Prostate gland (tissue), 2 donors: ENCODE measurements around the gene GRIK3. TPM values are rescaled to one million over a fixed set of nuclear protein-coding genes. Genes with fewer than 3 reads are reported as not detected.

ENCODE experiments used
- DNase-seq: peaks from one replicate; pipeline ENCODE4 v3.0.0-alpha.2; 2019; ENCODE audit warnings: low spot score
- H3K27ac ChIP-seq, 2 donors: fragments of 200-600 bp; sonication (generic); 2 replicates each; pipeline ENCODE4 v1.5.1; 2017 to 2019
- H3K27me3 ChIP-seq: fragments of 200-600 bp; sonication (generic); replicated peaks from 2 replicates; pipeline ENCODE4 v1.5.1; 2019; ENCODE audit not compliant: insufficient read depth
- H3K36me3 ChIP-seq, 2 donors: fragments of 200-600 bp; sonication (generic); 1 replicate in 1 of 2; 2 replicates in 1 of 2; pipeline versions ENCODE4 v1.5.1 to v1.8.1; 2017 to 2019
- H3K4me1 ChIP-seq: fragments of 200-600 bp; sonication (generic); replicated peaks from 2 replicates; pipeline ENCODE4 v1.5.1; 2019
- H3K4me3 ChIP-seq, 2 donors: fragments of 200-600 bp; sonication (generic); 2 replicates each; pipeline ENCODE4 v1.5.1; 2017 to 2019
- H3K9me3 ChIP-seq: fragments of 200-600 bp; sonication (generic); 2 replicates; pipeline ENCODE4 v1.5.1; 2017
- POLR2A ChIP-seq: fragments of 450-650 bp; IDR thresholded peaks from one replicate; pipeline ENCODE4 v1.6.1; 2016; ENCODE audit warnings: antibody characterized with exemption, mild to moderate bottlenecking
- POLR2AphosphoS5 ChIP-seq: sonication (generic); formaldehyde crosslinking; IDR thresholded peaks from one replicate; pipeline ENCODE4 v1.6.1; 2017; ENCODE audit warnings: antibody characterized with exemption
- WGBS: methylation state at CpG from one replicate; pipeline ENCODE4 v1.1.5; 2018; 5-methylcytosine and 5-hydroxymethylcytosine counted together
- intact Hi-C: fragments of 100-400 bp; cut with DNase I; formaldehyde crosslinking; loops from one replicate; pipeline ENCODE4 v1.14.2; 2022
- total RNA-seq, 2 donors: library from RNA; depleted of rRNA; stranded (reverse); fragments of >200 nt; gene quantifications; one replicate each; pipeline ENCODE4 v1.1.0, GENCODE V29; 2016
- TF ChIP-seq, protein P1 (sequence below), 4 experiments: fragments of 200-600 bp in 2 of 4; fragments of 450-650 bp in 2 of 4; sonication (generic) in 2 of 4; IDR thresholded peaks; 1 replicate in 3 of 4; 2 replicates in 1 of 4; pipeline ENCODE4 v1.5.1; 2016 to 2019; ENCODE audit warnings: antibody characterized with exemption in 4 of 4, mild to moderate bottlenecking in 2 of 4, moderate library complexity in 2 of 4

Gene GRIK3
- total RNA-seq, 2 donors from 2014 or later = 0.36 to 5.9 TPM

DNA sequence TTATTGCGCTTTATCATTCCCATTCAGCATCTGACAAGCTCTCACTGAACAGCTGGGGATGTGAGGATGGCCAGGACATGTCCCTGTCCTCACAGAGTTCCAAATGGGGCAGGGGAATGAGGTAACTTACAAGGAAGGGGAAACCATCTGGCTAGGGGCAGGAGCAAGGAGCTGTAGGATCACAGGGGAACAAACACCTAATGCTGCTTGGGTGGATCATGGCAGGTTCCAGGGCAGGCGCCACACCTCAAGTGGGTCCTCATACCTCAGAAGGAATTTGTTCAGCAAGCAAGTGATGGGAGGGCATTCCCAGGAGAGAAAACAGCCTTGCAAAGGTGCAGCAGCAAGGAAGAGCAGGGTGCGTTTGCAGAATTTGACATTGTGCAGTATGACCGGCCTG lies 35.1 kb upstream of the GRIK3 start:
- TF ChIP-seq, protein P1, sequence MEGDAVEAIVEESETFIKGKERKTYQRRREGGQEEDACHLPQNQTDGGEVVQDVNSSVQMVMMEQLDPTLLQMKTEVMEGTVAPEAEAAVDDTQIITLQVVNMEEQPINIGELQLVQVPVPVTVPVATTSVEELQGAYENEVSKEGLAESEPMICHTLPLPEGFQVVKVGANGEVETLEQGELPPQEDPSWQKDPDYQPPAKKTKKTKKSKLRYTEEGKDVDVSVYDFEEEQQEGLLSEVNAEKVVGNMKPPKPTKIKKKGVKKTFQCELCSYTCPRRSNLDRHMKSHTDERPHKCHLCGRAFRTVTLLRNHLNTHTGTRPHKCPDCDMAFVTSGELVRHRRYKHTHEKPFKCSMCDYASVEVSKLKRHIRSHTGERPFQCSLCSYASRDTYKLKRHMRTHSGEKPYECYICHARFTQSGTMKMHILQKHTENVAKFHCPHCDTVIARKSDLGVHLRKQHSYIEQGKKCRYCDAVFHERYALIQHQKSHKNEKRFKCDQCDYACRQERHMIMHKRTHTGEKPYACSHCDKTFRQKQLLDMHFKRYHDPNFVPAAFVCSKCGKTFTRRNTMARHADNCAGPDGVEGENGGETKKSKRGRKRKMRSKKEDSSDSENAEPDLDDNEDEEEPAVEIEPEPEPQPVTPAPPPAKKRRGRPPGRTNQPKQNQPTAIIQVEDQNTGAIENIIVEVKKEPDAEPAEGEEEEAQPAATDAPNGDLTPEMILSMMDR (IDR thresholded peaks at IDR 0.05) = no peak
- TF ChIP-seq POLR2A (no peak), POLR2AphosphoS5 (no peak)
- no peaks in the 10 kb centered on the region for H3K4me1 ChIP-seq
- peaks cover 15% of the 10 kb centered on the region for H3K27me3 ChIP-seq
- H3K4me3 ChIP-seq = no peak overlapping the region
- intact Hi-C loops = no loop called here
- no peaks in the 10 kb centered on the region for H3K9me3 ChIP-seq
- WGBS = 89% methylated on average over 4 of the region's 4 CpGs
- no peaks in the 10 kb centered on the region for H3K36me3 ChIP-seq
- no peak for DNase-seq
- no peak overlapping the region for H3K27ac ChIP-seq

DNA sequence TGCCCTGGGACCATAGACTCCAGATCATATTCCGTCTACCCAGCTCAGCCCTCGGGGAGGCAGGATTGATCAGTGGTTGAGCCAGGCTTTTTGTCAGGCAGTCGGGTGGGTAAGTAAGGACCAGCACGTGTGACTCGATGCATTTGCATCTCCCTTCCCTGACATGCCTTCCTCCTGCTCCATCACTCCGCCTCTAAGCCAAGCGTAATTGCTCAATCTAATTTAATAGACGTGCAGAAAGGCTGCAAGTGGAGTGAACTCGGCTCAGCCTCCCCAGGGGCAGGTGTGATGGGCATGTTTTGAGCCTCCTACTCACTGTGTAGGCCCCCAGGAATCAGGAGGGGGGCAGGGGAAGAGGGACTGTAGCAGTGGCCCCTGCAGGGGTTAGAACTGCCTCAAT lies 34.6 kb upstream of the GRIK3 start:
- WGBS = 60% methylated on average over 9 of the region's 9 CpGs
- no peak for DNase-seq
- peaks cover 15% of the 10 kb centered on the region for H3K27me3 ChIP-seq
- no peak overlapping the region for H3K4me3 ChIP-seq
- no peak overlapping the region for H3K27ac ChIP-seq
- no peaks in the 10 kb centered on the region for H3K9me3 ChIP-seq
- TF ChIP-seq POLR2AphosphoS5 (no peak), POLR2A (no peak)
- TF ChIP-seq, protein P1 (IDR thresholded peaks at IDR 0.05) = no peak
- intact Hi-C loops = no loop called here
- no peaks in the 10 kb centered on the region for H3K4me1 ChIP-seq
- H3K36me3 ChIP-seq = no peaks in the 10 kb centered on the region

DNA sequence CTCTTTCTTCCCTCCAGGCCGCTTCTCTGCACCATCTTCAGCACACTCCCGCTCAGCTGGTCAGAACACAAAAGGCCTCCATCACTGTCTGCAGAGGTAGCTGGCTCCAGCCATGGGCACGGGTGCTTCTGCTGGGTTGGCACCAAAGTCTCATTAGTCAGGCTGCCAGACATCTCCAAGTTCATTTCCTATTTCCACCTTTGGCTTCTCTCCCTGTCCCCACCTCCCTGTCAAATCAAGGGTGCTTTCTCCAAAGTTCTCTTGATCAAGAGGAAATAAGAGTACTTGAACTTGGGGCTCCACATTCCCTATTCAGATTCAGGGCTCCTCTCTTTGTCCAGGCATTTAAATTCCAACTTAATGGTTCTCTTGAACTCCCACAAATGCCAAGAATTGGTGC lies 33.9 kb upstream of the GRIK3 start:
- peaks cover 15% of the 10 kb centered on the region for H3K27me3 ChIP-seq
- no peak for DNase-seq
- intact Hi-C loops = no loop called here
- no peaks in the 10 kb centered on the region for H3K4me1 ChIP-seq
- H3K27ac ChIP-seq = no peak overlapping the region
- TF ChIP-seq POLR2AphosphoS5 (no peak), POLR2A (no peak)
- TF ChIP-seq, protein P1 (IDR thresholded peaks at IDR 0.05) = no peak
- no peaks in the 10 kb centered on the region for H3K36me3 ChIP-seq
- H3K4me3 ChIP-seq = no peak overlapping the region
- 71% methylated on average over 3 of the region's 3 CpGs for WGBS
- H3K9me3 ChIP-seq = no peaks in the 10 kb centered on the region

DNA sequence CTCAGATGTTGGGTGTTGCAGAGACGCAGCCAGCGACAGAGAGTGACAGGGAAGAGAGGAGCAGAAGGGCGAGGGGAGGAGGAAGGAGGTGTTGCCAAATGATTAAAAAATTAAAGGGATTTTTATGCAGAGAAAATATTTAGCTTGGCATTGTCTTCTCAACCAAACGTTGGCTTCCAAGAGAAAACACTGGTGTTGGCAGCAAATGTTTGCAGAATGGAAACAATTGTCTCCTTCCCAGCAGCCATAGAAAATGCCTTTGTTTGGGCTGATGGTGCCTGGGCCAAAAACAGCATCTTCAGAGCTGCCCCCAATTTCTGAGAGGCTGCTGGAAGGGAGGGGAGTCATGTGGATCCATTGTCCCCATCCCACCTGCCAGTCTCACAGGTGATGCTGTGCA lies 29.7 kb upstream of the GRIK3 start:
- Histone ChIP-seq H3K27ac (no peak overlapping the region), H3K4me1 (no peaks in the 10 kb centered on the region), H3K36me3 (no peaks in the 10 kb centered on the region), H3K9me3 (no peaks in the 10 kb centered on the region), H3K4me3 (no peak overlapping the region), H3K27me3 (peaks cover 6% of the 10 kb centered on the region)
- 23% methylated on average over 4 of the region's 4 CpGs for WGBS
- intact Hi-C loops = no loop called here
- DNase-seq = no peak
- TF ChIP-seq POLR2AphosphoS5 (peak; percentile 35), POLR2A (no peak)
- TF ChIP-seq, protein P1 (IDR thresholded peaks at IDR 0.05) = no peak

DNA sequence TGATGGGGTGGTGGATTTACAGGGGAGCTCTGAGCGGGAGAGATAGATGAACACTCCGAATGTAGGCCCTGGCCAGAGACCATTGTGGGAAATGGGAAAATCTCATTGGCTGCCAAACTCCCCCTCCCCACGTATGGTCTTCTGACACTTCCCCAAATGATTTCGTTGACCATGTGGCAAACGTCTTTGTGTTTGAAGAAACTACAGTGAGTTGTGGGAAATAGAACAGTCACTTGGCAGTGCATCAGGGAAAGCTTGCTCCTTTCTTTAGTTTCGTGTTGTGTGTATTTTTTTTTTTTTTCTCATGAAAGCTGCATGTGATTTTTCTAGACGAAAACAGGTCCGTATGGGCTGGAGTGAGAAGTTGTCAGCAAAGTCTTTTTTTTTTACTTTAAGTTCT lies 25.0 kb upstream of the GRIK3 start:
- DNase-seq = no peak
- intact Hi-C loops = no loop called here
- H3K27me3 ChIP-seq = peaks cover 3% of the 10 kb centered on the region
- TF ChIP-seq, protein P1 (IDR thresholded peaks at IDR 0.05) = no peak
- TF ChIP-seq POLR2A = no peak
- no peak for TF ChIP-seq POLR2AphosphoS5
- H3K27ac ChIP-seq = no peak overlapping the region
- 48% methylated on average over 8 of the region's 8 CpGs for WGBS
- H3K4me1 ChIP-seq = no peaks in the 10 kb centered on the region
- H3K9me3 ChIP-seq = no peaks in the 10 kb centered on the region
- no peaks in the 10 kb centered on the region for H3K36me3 ChIP-seq
- H3K4me3 ChIP-seq = no peak overlapping the region
